ENCODE measurements around the gene NSUN4. TPM values are rescaled to one million over a fixed set of nuclear protein-coding genes. Genes with fewer than 3 reads are reported as not detected.

Gene NSUN4
- total and polyA plus RNA-seq, 10 donors = 7.2 to 35.2 (median 26.6) TPM

DNA sequence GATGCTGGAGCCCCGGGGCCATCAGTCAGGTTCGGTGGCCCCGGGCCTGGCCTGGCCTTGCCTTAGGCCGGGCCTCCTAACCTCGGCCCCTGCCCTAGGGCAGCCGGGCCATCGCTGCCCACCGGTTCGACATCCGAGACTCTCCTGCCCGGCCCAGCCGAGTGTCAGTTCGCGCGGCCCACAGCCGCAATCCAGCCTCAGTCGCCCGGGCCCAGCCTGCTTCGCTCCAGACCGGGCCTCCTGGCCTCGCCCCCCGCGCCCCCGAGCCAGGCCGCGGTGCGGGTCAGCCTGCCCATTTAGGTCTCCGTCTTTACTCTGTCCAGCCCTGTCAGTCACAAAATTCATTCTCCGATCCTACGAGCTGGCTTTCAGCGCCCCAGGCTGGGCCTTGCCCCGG, 38.0 kb upstream of the NSUN4 start:
- peaks cover 0 to 13% (median 2%) of the 10 kb centered on the region in 6 donors for H3K36me3 ChIP-seq
- TF ChIP-seq, protein P1, sequence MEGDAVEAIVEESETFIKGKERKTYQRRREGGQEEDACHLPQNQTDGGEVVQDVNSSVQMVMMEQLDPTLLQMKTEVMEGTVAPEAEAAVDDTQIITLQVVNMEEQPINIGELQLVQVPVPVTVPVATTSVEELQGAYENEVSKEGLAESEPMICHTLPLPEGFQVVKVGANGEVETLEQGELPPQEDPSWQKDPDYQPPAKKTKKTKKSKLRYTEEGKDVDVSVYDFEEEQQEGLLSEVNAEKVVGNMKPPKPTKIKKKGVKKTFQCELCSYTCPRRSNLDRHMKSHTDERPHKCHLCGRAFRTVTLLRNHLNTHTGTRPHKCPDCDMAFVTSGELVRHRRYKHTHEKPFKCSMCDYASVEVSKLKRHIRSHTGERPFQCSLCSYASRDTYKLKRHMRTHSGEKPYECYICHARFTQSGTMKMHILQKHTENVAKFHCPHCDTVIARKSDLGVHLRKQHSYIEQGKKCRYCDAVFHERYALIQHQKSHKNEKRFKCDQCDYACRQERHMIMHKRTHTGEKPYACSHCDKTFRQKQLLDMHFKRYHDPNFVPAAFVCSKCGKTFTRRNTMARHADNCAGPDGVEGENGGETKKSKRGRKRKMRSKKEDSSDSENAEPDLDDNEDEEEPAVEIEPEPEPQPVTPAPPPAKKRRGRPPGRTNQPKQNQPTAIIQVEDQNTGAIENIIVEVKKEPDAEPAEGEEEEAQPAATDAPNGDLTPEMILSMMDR (IDR thresholded peaks at IDR 0.05 in 8 of 11, conservative IDR thresholded peaks at IDR 0.05 in 3 of 11) = no peak
- TF ChIP-seq POLR2AphosphoS5 (IDR thresholded peaks at IDR 0.05) = no peak
- no peak for TF ChIP-seq POLR2A (IDR thresholded peaks at IDR 0.05)
- H3K4me1 ChIP-seq = peaks cover 26 to 81% (median 58%) of the 10 kb centered on the region in 6 donors
- intact Hi-C loops (cut with DNase I; ENCODE audit: low total_unique reads) = loop anchor here (5.0 kb wide), 2 partner anchors 40 to 55 kb away; partner anchors contain the start of genes NSUN4 and RAD54L
- WGBS, 5 donors = 0 to 2% (median 0%) methylated on average over 14 to 32 of the region's 32 CpGs
- DNase-seq = peak; percentile 90
- no peaks in the 10 kb centered on the region for H3K9me3 ChIP-seq
- H3K27me3 ChIP-seq (replicated peaks in 1 of 7) = no peaks in the 10 kb centered on the region
- peak overlapping the region; percentile 78 to 97 (median 96) for H3K27ac ChIP-seq
- peak overlapping the region; percentile 48 to 89 (median 78) for H3K4me3 ChIP-seq

DNA sequence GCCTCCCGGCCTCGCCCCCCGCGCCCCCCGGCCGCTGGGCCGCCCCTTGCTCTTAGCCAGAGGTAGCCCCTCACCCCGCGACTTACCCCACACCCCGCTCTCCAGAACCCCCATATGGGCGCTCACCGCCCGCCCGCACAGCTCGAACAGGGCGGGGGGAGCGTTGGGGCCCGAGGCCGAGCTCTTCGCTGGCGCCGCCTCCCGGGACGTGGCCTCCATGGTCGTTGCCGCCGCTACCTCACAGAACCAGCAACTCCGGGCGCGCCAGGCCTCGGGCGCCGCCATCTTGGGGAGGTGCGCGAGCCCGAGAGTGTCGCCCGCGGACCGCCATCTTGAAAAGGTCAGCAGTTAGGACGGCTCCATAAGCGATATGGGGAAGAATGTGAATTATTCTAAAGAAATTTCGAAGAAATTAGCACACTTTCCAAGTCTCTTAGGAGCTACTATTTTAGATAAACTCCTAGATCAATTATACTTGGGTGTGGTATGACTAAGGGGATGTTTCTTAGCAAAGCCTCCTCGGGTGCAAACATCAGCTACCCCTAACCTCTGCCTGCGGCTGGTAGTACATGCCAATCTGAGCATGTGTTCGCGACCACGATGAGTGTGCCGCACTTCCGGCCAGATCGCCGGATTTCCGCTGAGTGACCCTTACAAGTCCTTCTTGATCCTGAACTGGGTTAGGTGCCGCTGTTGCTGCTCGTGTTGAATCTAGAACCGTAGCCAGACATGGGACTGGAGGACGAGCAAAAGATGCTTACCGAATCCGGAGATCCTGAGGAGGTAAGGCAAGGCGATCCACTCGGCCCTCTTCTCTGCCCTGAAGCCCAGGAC, 37.4 kb upstream of the NSUN4 start, which contains the start of the genes LRRC41 and UQCRH:
Gene LRRC41, minus strand, starts transcription at position 579 of the 834 bp plus-strand sequence. Its CDS starts 294 bp downstream, at position 285.
Gene UQCRH, plus strand, starts transcription at position 661 of the 834 bp plus-strand sequence. Its CDS starts 69 bp downstream, at position 730.
- H3K27ac ChIP-seq = peak within 1 kb of the TSS; percentile 78 to 97 (median 96)
- H3K9me3 ChIP-seq = no peaks in the 10 kb centered on the region
- WGBS, 5 donors = 0 to 2% (median 1%) methylated on average over 33 to 61 of the region's 61 CpGs
- TF ChIP-seq POLR2AphosphoS5 (IDR thresholded peaks at IDR 0.05) (peak; percentile 98 to 100 (median 100)), POLR2A (IDR thresholded peaks at IDR 0.05) (peak; percentile 66 to 88 (median 73))
- TF ChIP-seq, protein P1 (IDR thresholded peaks at IDR 0.05 in 8 of 11, conservative IDR thresholded peaks at IDR 0.05 in 3 of 11) = peak in 4 of 11 experiments; percentile 16 to 42 (median 23)
- intact Hi-C loops (cut with DNase I; ENCODE audit: low total_unique reads) = loop anchor here (5.0 kb wide), 2 partner anchors 39 to 56 kb away; partner anchors contain the start of genes NSUN4 and RAD54L
- DNase-seq = peak; percentile 98
- H3K4me1 ChIP-seq = peaks cover 26 to 87% (median 64%) of the 10 kb centered on the region in 6 donors
- no peaks in the 10 kb centered on the region for H3K27me3 ChIP-seq (replicated peaks in 1 of 7)
- H3K4me3 ChIP-seq = peak within 1 kb of the TSS; percentile 48 to 89 (median 78)
- H3K36me3 ChIP-seq = peaks cover 0 to 11% (median 0%) of the 10 kb centered on the region in 6 donors

DNA sequence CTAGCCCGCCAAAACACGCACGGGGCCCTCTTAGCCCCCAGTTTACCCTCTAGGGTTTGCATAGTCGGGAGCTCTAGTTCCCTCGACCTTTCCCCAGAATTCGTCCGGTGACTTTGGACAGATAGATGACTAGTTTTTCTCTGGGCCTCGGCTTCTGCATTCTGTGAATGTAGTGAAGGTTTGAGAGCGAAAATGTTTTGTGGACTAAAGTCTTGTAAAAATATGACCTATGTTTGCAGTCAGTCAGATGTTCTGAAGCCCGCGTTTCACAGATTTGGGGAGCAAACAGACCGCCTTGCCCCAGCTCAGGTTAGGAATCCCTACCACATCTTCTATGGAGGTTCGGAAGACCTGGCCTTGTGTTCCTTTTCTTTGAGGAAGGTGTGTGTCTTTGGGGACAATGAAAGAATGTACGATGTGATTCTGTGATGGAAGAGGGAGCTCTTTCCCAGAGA, 36.7 kb upstream of the NSUN4 start:
- H3K4me1 ChIP-seq = peaks cover 26 to 89% (median 68%) of the 10 kb centered on the region in 6 donors
- no peak for TF ChIP-seq POLR2A (IDR thresholded peaks at IDR 0.05)
- TF ChIP-seq, protein P1 (IDR thresholded peaks at IDR 0.05 in 8 of 11, conservative IDR thresholded peaks at IDR 0.05 in 3 of 11) = no peak
- no peak for TF ChIP-seq POLR2AphosphoS5 (IDR thresholded peaks at IDR 0.05)
- H3K27me3 ChIP-seq (replicated peaks in 1 of 7) = no peaks in the 10 kb centered on the region
- H3K4me3 ChIP-seq = peak overlapping the region; percentile 48 to 89 (median 78)
- H3K27ac ChIP-seq = peak overlapping the region; percentile 78 to 97 (median 96)
- peaks cover 0 to 18% (median 0%) of the 10 kb centered on the region in 6 donors for H3K36me3 ChIP-seq
- WGBS, 5 donors = 0 to 1% (median 0%) methylated on average over 11 to 14 of the region's 14 CpGs
- intact Hi-C loops (cut with DNase I; ENCODE audit: low total_unique reads) = loop anchor here (5.0 kb wide), 2 partner anchors 38 to 57 kb away; partner anchors contain the start of genes NSUN4 and RAD54L
- no peaks in the 10 kb centered on the region for H3K9me3 ChIP-seq
- no peak for DNase-seq

Measured in spleen (tissue), 11 donors.